HCT116 (cell line): Measurements from ENCODE around the gene AXIN2. TPM values are rescaled to one million over a fixed set of nuclear protein-coding genes. Genes with fewer than 3 reads are reported as not detected.

Source experiments
- ATAC-seq: fragments of 200-7000 bp; cut with Tn5 transposase; 2 replicates; pipeline ENCODE4 v1.9.1; 2020; ENCODE audit warnings: mild to moderate bottlenecking, moderate library complexity
- Bru-seq: library from RNA; stranded (reverse); fragments of 400-500 nt; gene quantifications from one replicate; lab custom pipeline; 2021; lab: Mats Ljungman, UMichigan
- BruChase-seq, 2 experiments: library from RNA; stranded (reverse); fragments of 400-500 nt; gene quantifications; one replicate each; lab custom pipeline; 2021; lab: Mats Ljungman, UMichigan
- BruUV-seq: library from RNA; stranded (reverse); fragments of 400-500 nt; replicated peaks from 2 replicates; lab custom pipeline; 2021; lab: Mats Ljungman, UMichigan
- CTCF ChIA-PET: fragments of 300-600 bp; sonication (Branson Sonifier 250); formaldehyde crosslinking; loops from one replicate; lab custom pipeline; 2021; ENCODE audit warnings: antibody characterized with exemption; lab: Charles Lee
- POLR2A ChIA-PET: fragments of 300-600, 350-600 bp; sonication (Branson Sonifier 250); formaldehyde crosslinking; loops from one replicate; lab custom pipeline; 2021; ENCODE audit warnings: antibody characterized with exemption; lab: Charles Lee
- RAD21 ChIA-PET, 2 experiments: fragments of 300-600 bp; sonication (Branson Sonifier 250); formaldehyde crosslinking; loops; one replicate each; lab custom pipeline; 2023; ENCODE audit warnings: low total read pairs in 2 of 2; ENCODE audit not compliant: uncharacterized antibody in 2 of 2, unreplicated experiment in 2 of 2, low non-redundant PET in 1 of 2; lab: Charles Lee
- DNase-seq: peaks from one replicate; pipeline ENCODE4 v3.0.0-alpha.2; 2010; ENCODE audit warnings: low read depth, low spot score
- H2AFZ ChIP-seq: fragments of 200-600 bp; shearing (Covaris generic), sonication (generic); 2 replicates; pipeline ENCODE4 v1.6.1; 2017; ENCODE audit warnings: low read depth, mixed run types, mixed read lengths, antibody characterized with exemption, low read length; ENCODE audit not compliant: poor library complexity, severe bottlenecking
- H3K27ac ChIP-seq: 2 replicates; pipeline ENCODE4 v1.5.1; 2012; ENCODE audit warnings: low read depth, low read length
- H3K27me3 ChIP-seq: fragments of 200-600 bp; sonication (generic); 2 replicates; pipeline ENCODE4 v1.6.1; 2016; ENCODE audit warnings: mixed run types, low read length, mixed read lengths; ENCODE audit not compliant: insufficient read depth
- H3K36me3 ChIP-seq, 2 experiments: fragments of 200-500 bp in 1 of 2; fragments of 200-600 bp in 1 of 2; sonication (Bioruptor generic) in 1 of 2; sonication (generic) in 1 of 2; 2 replicates each; pipeline versions ENCODE4 v1.5.1 to v1.6.1; 2014 to 2016; ENCODE audit warnings: low read length in 2 of 2, inconsistent platforms in 1 of 2, mixed read lengths in 1 of 2, mixed run types in 1 of 2; ENCODE audit not compliant: insufficient read depth in 2 of 2, control insufficient read depth in 1 of 2
- H3K4me1 ChIP-seq, 2 experiments: fragments of 200-600 bp in 1 of 2; sonication (generic) in 1 of 2; 2 replicates each; pipeline versions ENCODE4 v1.5.1 to v1.6.1; 2012 to 2017; ENCODE audit warnings: low read length in 2 of 2, inconsistent platforms in 1 of 2, mild to moderate bottlenecking in 1 of 2, mixed read lengths in 1 of 2, mixed run types in 1 of 2, moderate library complexity in 1 of 2; ENCODE audit not compliant: insufficient read depth in 2 of 2, control insufficient read depth in 1 of 2
- H3K4me2 ChIP-seq: fragments of 200-600 bp; sonication (generic); 2 replicates; pipeline ENCODE4 v1.6.1; 2017; ENCODE audit warnings: mixed run types, low read length, mixed read lengths
- H3K4me3 ChIP-seq, 2 experiments: fragments of 200-600 bp in 1 of 2; sonication (generic) in 1 of 2; replicated peaks in 1 of 2; 2 replicates each; pipeline ENCODE4 v1.5.1; 2011 to 2016; ENCODE audit warnings: low read length in 2 of 2, control low read depth in 1 of 2, low read depth in 1 of 2, mild to moderate bottlenecking in 1 of 2, mixed read lengths in 1 of 2, mixed run types in 1 of 2
- H3K79me2 ChIP-seq: fragments of 200-600 bp; sonication (generic); 2 replicates; pipeline ENCODE4 v1.6.1; 2017; ENCODE audit warnings: mild to moderate bottlenecking, mixed run types, low read length, moderate library complexity, mixed read lengths; ENCODE audit not compliant: insufficient read depth
- H3K9ac ChIP-seq: fragments of 200-600 bp; sonication (generic); 2 replicates; pipeline ENCODE4 v1.6.1; 2016; ENCODE audit warnings: low read length, mixed read lengths
- H3K9me2 ChIP-seq: fragments of 200-600 bp; sonication (generic), shearing (Covaris generic); 2 replicates; pipeline ENCODE4 v1.6.1; 2017; ENCODE audit warnings: mixed run types, mild to moderate bottlenecking, moderate library complexity; ENCODE audit not compliant: insufficient read depth
- H3K9me3 ChIP-seq, 2 experiments: fragments of 200-500 bp in 1 of 2; fragments of 200-600 bp in 1 of 2; sonication (Bioruptor generic) in 1 of 2; sonication (generic) in 1 of 2; 2 replicates each; pipeline ENCODE4 v1.6.1; 2014 to 2017; ENCODE audit warnings: low read length in 2 of 2, mixed read lengths in 2 of 2, inconsistent platforms in 1 of 2, low read depth in 1 of 2, mild to moderate bottlenecking in 1 of 2, mixed run types in 1 of 2, moderate library complexity in 1 of 2; ENCODE audit not compliant: control insufficient read depth in 1 of 2, insufficient read depth in 1 of 2
- H4K20me1 ChIP-seq: fragments of 200-600 bp; sonication (generic), shearing (Covaris generic); 2 replicates; pipeline ENCODE4 v1.6.1; 2017; ENCODE audit warnings: mixed run types, mild to moderate bottlenecking, moderate library complexity; ENCODE audit not compliant: insufficient read depth
- CBX3 ChIP-seq: IDR thresholded peaks from 2 replicates; pipeline ENCODE4 v1.6.1; 2012; ENCODE audit warnings: low read depth
- EGR1 ChIP-seq: IDR thresholded peaks from 2 replicates; pipeline ENCODE4 v1.6.1; 2012; ENCODE audit warnings: low read depth
- EZH2 ChIP-seq: fragments of 200-600 bp; sonication (generic); IDR thresholded peaks from 2 replicates; pipeline ENCODE4 v1.6.1; 2017; ENCODE audit warnings: antibody characterized with exemption, mixed run types
- POLR2AphosphoS5 ChIP-seq: IDR thresholded peaks from 2 replicates; pipeline ENCODE4 v1.6.1; 2011; ENCODE audit warnings: mild to moderate bottlenecking, low read depth, low read length, moderate library complexity
- SP1 ChIP-seq: IDR thresholded peaks from 2 replicates; pipeline ENCODE4 v1.6.1; 2012; ENCODE audit warnings: low read depth
- TCF7L2 ChIP-seq: IDR thresholded peaks from 2 replicates; pipeline ENCODE4 v1.7.0; 2011; ENCODE audit warnings: borderline replicate concordance, inconsistent platforms; ENCODE audit not compliant: insufficient read depth, insufficient read length; ENCODE audit errors: extremely low read depth
- YY1 ChIP-seq: IDR thresholded peaks from 2 replicates; pipeline ENCODE4 v1.6.1; 2011; ENCODE audit warnings: low read length, low read depth, moderate library complexity, mild to moderate bottlenecking; ENCODE audit not compliant: insufficient replicate concordance; ENCODE audit errors: extremely low read depth
- ZFX ChIP-seq: fragments of 450-650 bp; IDR thresholded peaks from 2 replicates; pipeline ENCODE4 v1.6.1; 2017
- intact Hi-C: fragments of 100-400 bp; cut with micrococcal nuclease; formaldehyde crosslinking; loops from 2 replicates; pipeline ENCODE4 v1.10.0; 2022
- long read RNA-seq: library from polyadenylated mRNA; unstranded; transcript quantifications from one replicate; pipeline ENCODE4 v2.0.0, GENCODE V29; 2021; ENCODE audit not compliant: unreplicated experiment
- polyA plus RNA-seq: library from polyadenylated mRNA; unstranded; fragments of >200 nt; gene quantifications from 2 replicates; pipeline ENCODE4 v1.2.1, GENCODE V29; 2012; ENCODE audit warnings: missing spikeins
- total RNA-seq: library from RNA; stranded (reverse); gene quantifications from one replicate; pipeline ENCODE4 v1.2.1, GENCODE V29; 2021; ENCODE audit not compliant: unreplicated experiment
- TF ChIP-seq, protein P1 (sequence below): IDR thresholded peaks from 2 replicates; pipeline ENCODE4 v1.6.1; 2012
- TF ChIP-seq, protein P2 (sequence below): IDR thresholded peaks from 2 replicates; pipeline ENCODE4 v1.6.1; 2012; ENCODE audit warnings: low read depth
- TF ChIP-seq, protein P3 (sequence below), 3 experiments: fragments of 200-600 bp in 1 of 3; sonication (generic) in 1 of 3; IDR thresholded peaks in 2 of 3; conservative IDR thresholded peaks in 1 of 3; 2 replicates each; pipeline ENCODE4 v1.5.1; 2012 to 2017; ENCODE audit warnings: low read depth in 2 of 3, low read length in 2 of 3, antibody characterized with exemption in 1 of 3, borderline replicate concordance in 1 of 3, control low read depth in 1 of 3, mild to moderate bottlenecking in 1 of 3, mixed read lengths in 1 of 3, mixed run types in 1 of 3, moderate library complexity in 1 of 3; ENCODE audit not compliant: insufficient read depth in 1 of 3

The AXIN2 gene, protein sequence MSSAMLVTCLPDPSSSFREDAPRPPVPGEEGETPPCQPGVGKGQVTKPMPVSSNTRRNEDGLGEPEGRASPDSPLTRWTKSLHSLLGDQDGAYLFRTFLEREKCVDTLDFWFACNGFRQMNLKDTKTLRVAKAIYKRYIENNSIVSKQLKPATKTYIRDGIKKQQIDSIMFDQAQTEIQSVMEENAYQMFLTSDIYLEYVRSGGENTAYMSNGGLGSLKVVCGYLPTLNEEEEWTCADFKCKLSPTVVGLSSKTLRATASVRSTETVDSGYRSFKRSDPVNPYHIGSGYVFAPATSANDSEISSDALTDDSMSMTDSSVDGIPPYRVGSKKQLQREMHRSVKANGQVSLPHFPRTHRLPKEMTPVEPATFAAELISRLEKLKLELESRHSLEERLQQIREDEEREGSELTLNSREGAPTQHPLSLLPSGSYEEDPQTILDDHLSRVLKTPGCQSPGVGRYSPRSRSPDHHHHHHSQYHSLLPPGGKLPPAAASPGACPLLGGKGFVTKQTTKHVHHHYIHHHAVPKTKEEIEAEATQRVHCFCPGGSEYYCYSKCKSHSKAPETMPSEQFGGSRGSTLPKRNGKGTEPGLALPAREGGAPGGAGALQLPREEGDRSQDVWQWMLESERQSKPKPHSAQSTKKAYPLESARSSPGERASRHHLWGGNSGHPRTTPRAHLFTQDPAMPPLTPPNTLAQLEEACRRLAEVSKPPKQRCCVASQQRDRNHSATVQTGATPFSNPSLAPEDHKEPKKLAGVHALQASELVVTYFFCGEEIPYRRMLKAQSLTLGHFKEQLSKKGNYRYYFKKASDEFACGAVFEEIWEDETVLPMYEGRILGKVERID
- 7.1 TPM for total RNA-seq
- polyA plus RNA-seq, result 1.5 and 1.7 TPM in 2 replicates
- percentile 42 among the genes with signal in this experiment for Bru-seq, nascent RNA
- percentile 63 among the genes with signal in this experiment for BruChase-seq, experiment 1, labeled RNA remaining after a 6-hour chase
- BruChase-seq, experiment 2, labeled RNA remaining after a 2-hour chase, result percentile 69 among the genes with signal in this experiment
- long read RNA-seq, partial matches to known transcripts, result 2 of 4 reads
- long read RNA-seq, other reads (novel, unspliced or antisense), result 2 of 4 reads

DNA sequence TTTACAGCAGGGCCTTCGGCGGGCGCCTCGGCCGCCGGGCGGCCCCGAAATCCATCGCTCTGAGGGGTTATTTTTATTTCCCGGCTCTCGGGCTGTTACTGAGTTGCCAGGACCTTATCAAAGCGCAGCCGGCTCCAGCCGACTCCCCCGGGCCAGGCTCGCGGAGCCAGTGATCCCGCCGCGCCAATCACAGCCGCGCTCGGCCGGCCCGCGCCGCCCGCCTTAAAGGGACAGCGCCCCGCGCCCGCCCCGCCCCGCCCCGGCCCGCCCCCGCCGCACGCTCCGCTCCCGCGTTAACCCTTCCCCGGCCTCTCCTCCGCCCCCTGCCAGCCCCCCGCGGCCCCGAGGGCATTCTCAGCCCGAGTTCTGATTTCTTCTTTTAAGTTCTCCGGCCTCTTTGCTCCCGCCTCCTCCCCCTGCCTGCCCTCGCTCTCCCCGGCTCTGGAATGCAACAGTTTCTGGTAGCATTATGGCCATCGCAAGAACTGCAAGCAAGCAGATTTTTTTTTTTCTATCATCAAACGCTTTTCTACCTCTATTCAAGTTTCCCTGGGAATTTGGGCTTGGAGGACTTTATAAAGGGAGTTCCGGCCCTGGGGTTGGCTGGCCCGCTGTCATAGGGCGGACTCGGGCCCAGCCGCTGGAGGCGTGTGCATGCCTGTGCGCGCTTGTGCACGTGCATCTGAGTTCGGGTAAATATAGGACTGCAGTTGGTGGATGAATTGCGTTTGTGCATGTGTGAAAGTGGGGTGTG, at the start of gene AXIN2:
AXIN2 (minus strand) TSS at position 197 of the 754 bp plus-strand sequence. CDS start 3,028 bp downstream, outside the sequence.
- Histone ChIP-seq H3K27me3 (no peaks in the 10 kb centered on the region), H3K4me3 (peak within 1 kb of the TSS; percentile 68 to 74), H3K9me2 (no peaks in the 10 kb centered on the region), H3K79me2 (peaks cover 10% of the 10 kb centered on the region), H3K9me3 (no peaks in the 10 kb centered on the region), H3K9ac (peak within 1 kb of the TSS; percentile 65), H3K27ac (peak within 1 kb of the TSS; percentile 86), H3K4me1 (peaks cover 43 to 63% of the 10 kb centered on the region in 2 experiments), H4K20me1 (no peaks in the 10 kb centered on the region), H3K4me2 (peak within 1 kb of the TSS; percentile 94), H2AFZ (peak within 1 kb of the TSS; percentile 88), H3K36me3 (no peaks in the 10 kb centered on the region; a peak in 1 of 4 replicates)
- peak; percentile 65 for ATAC-seq
- BruUV-seq, result no TSS peak
- intact Hi-C loops, result loop anchor here (5.0 kb wide), 1 partner anchor 1101 kb away; no protein-coding TSS in a partner anchor
- DNase-seq, result peak; percentile 90
- ChIA-PET RAD21 (no interaction called here), POLR2A (no interaction called here), CTCF (no interaction called here)
- TF ChIP-seq CBX3 (0 out of 2 replicates have a peak, but pooled peaks have one; percentile 43), EZH2 (no peak), TCF7L2 (peak; percentile 98), EGR1 (no peak; the same call in 1 of the 2 replicates), YY1 (no peak), ZFX (0 out of 2 replicates have a peak, but pooled peaks have one; percentile 3), POLR2AphosphoS5 (no peak), SP1 (peak; percentile 48)
- TF ChIP-seq, protein P1, sequence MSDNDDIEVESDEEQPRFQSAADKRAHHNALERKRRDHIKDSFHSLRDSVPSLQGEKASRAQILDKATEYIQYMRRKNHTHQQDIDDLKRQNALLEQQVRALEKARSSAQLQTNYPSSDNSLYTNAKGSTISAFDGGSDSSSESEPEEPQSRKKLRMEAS, result peak; percentile 96
- TF ChIP-seq, protein P2, sequence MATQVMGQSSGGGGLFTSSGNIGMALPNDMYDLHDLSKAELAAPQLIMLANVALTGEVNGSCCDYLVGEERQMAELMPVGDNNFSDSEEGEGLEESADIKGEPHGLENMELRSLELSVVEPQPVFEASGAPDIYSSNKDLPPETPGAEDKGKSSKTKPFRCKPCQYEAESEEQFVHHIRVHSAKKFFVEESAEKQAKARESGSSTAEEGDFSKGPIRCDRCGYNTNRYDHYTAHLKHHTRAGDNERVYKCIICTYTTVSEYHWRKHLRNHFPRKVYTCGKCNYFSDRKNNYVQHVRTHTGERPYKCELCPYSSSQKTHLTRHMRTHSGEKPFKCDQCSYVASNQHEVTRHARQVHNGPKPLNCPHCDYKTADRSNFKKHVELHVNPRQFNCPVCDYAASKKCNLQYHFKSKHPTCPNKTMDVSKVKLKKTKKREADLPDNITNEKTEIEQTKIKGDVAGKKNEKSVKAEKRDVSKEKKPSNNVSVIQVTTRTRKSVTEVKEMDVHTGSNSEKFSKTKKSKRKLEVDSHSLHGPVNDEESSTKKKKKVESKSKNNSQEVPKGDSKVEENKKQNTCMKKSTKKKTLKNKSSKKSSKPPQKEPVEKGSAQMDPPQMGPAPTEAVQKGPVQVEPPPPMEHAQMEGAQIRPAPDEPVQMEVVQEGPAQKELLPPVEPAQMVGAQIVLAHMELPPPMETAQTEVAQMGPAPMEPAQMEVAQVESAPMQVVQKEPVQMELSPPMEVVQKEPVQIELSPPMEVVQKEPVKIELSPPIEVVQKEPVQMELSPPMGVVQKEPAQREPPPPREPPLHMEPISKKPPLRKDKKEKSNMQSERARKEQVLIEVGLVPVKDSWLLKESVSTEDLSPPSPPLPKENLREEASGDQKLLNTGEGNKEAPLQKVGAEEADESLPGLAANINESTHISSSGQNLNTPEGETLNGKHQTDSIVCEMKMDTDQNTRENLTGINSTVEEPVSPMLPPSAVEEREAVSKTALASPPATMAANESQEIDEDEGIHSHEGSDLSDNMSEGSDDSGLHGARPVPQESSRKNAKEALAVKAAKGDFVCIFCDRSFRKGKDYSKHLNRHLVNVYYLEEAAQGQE, result no peak
- TF ChIP-seq, protein P3, sequence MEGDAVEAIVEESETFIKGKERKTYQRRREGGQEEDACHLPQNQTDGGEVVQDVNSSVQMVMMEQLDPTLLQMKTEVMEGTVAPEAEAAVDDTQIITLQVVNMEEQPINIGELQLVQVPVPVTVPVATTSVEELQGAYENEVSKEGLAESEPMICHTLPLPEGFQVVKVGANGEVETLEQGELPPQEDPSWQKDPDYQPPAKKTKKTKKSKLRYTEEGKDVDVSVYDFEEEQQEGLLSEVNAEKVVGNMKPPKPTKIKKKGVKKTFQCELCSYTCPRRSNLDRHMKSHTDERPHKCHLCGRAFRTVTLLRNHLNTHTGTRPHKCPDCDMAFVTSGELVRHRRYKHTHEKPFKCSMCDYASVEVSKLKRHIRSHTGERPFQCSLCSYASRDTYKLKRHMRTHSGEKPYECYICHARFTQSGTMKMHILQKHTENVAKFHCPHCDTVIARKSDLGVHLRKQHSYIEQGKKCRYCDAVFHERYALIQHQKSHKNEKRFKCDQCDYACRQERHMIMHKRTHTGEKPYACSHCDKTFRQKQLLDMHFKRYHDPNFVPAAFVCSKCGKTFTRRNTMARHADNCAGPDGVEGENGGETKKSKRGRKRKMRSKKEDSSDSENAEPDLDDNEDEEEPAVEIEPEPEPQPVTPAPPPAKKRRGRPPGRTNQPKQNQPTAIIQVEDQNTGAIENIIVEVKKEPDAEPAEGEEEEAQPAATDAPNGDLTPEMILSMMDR (IDR thresholded peaks at IDR 0.05 in 2 of 3, conservative IDR thresholded peaks at IDR 0.05 in 1 of 3; ENCODE audit: borderline replicate concordance in 1 of 3, insufficient read depth in 1 of 3, low read depth in 2 of 3, low read length in 2 of 3), result peak in 1 of 3 experiments; percentile 23; a peak in 1 of 6 replicates
